ENCODE results near the gene IMMP2L. TPM values are rescaled to one million over a fixed set of nuclear protein-coding genes. Genes with fewer than 3 reads are reported as not detected.
"Not testable (repeated sequence)": the region's sequence is repeated elsewhere in the genome, so short reads cannot be mapped to it uniquely, and the experiment has no call there.

The IMMP2L gene
- total RNA-seq, 4 donors from 2014 or later: 12.0 to 22.2 (median 17.5) TPM

DNA sequence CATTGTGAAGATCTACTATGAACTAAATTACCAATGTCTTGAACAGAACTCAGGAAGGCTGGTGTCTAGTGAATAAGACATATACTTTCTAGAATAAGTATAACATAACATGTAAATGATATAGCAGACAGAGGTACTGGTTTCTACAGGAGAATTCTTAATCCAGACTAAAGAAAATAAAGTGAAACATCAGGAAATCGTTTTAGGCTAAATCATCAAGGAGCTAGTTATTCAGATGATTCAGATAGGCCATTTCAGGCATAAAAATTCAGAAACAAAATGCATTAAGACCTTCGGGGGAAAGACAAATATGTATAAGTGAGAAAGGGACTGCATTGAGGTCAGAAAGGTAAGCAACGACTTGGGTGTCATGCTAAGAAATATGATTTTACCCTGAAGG lies 300.8 kb downstream of the IMMP2L start:
- Histone ChIP-seq H3K27ac (replicated peaks in 1 of 4) (no peak overlapping the region), H3K4me1 (peaks cover 8 to 26% (median 12%) of the 10 kb centered on the region in 4 donors), H3K36me3 (no peaks in the 10 kb centered on the region), H3K27me3 (no peaks in the 10 kb centered on the region), H3K4me3 (no peak overlapping the region), H3K9me3 (no peaks in the 10 kb centered on the region)
- no peak for TF ChIP-seq EP300 (IDR thresholded peaks at IDR 0.05)
- TF ChIP-seq CTCF (IDR thresholded peaks at IDR 0.05): no peak
- no peak for TF ChIP-seq POLR2AphosphoS5 (IDR thresholded peaks at IDR 0.05)
- TF ChIP-seq POLR2A (IDR thresholded peaks at IDR 0.05; ENCODE audit: low read depth): no peak
- WGBS: 94% methylated on average over 3 of the region's 3 CpGs
- intact Hi-C loops (cut with DNase I): no loop called here
- no peak for DNase-seq (ENCODE audit: extremely low spot score)

- DNase-seq (ENCODE audit: extremely low spot score): no peak
- Histone ChIP-seq H3K4me3 (no peak overlapping the region), H3K27me3 (no peaks in the 10 kb centered on the region), H3K36me3 (no peaks in the 10 kb centered on the region), H3K4me1 (peaks cover 6 to 15% (median 11%) of the 10 kb centered on the region in 4 donors), H3K27ac (replicated peaks in 1 of 4) (no peak overlapping the region), H3K9me3 (no peaks in the 10 kb centered on the region)
- intact Hi-C loops (cut with DNase I): no loop called here
- whole genome bisulfite sequencing: 97% methylated on average over 4 of the region's 4 CpGs
- TF ChIP-seq POLR2AphosphoS5 (IDR thresholded peaks at IDR 0.05) (no peak), POLR2A (IDR thresholded peaks at IDR 0.05; ENCODE audit: low read depth) (no peak), EP300 (IDR thresholded peaks at IDR 0.05) (no peak), CTCF (IDR thresholded peaks at IDR 0.05) (no peak)
Observed at GRCh38 chr7:111259991-111260390, 302.3 kb downstream of the IMMP2L start.

DNA sequence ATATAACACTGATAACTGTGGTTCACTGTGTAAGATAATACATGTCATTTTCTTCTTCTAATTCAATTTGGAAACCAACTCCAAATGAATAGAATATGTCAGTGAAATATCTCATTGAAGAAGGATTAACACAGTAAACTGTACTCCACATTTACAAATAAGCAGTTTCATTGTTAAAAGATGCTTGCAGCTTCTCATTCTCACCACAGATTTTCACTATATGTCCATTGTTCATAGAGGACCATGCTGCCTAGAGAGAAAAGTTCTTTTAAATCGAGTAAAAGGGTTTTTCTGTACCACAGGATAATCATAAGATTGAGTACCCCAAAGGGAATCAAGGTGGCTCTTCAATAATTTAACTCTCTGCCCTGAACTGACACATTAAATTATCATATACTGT lies 305.9 kb downstream of the IMMP2L start:
- Histone ChIP-seq H3K4me1 (no peaks in the 10 kb centered on the region), H3K27ac (replicated peaks in 1 of 4) (no peak overlapping the region), H3K4me3 (no peak overlapping the region), H3K27me3 (no peaks in the 10 kb centered on the region), H3K9me3 (no peaks in the 10 kb centered on the region), H3K36me3 (no peaks in the 10 kb centered on the region)
- no peak for DNase-seq (ENCODE audit: extremely low spot score)
- intact Hi-C loops (cut with DNase I): no loop called here
- TF ChIP-seq POLR2A (IDR thresholded peaks at IDR 0.05; ENCODE audit: low read depth): no peak
- TF ChIP-seq EP300 (IDR thresholded peaks at IDR 0.05): no peak
- 86% methylated on average over 1 of the region's 1 CpG for WGBS

DNA sequence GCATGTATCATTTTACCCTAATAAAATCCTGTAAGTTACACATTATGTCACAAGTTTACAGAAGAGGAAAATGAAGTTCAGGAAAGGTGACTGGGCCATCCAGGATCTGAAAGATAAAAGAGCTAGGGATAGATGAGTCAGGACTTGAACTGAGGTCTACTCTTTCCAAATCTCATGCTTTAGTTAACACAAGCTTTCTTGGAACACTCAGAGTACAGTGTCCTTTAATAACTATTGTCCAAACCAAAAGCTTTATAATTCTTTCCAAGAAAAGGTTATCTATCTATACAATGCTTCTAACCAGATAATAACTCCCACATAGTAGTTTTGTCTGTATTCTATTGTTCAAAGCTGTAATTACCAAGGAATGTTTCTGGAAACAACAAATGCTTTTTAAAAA lies 306.7 kb downstream of the IMMP2L start:
- no peaks in the 10 kb centered on the region for H3K9me3 ChIP-seq
- intact Hi-C loops (cut with DNase I): no loop called here
- no peaks in the 10 kb centered on the region for H3K27me3 ChIP-seq
- no peak for DNase-seq (ENCODE audit: extremely low spot score)
- H3K4me3 ChIP-seq: no peak overlapping the region
- no peak for TF ChIP-seq EP300 (IDR thresholded peaks at IDR 0.05)
- TF ChIP-seq POLR2A (IDR thresholded peaks at IDR 0.05; ENCODE audit: low read depth): no peak
- no peak for TF ChIP-seq CTCF (IDR thresholded peaks at IDR 0.05)
- no peak for TF ChIP-seq POLR2AphosphoS5 (IDR thresholded peaks at IDR 0.05)
- no peak overlapping the region for H3K27ac ChIP-seq (replicated peaks in 1 of 4)
- H3K36me3 ChIP-seq: no peaks in the 10 kb centered on the region
- H3K4me1 ChIP-seq: no peaks in the 10 kb centered on the region

DNA sequence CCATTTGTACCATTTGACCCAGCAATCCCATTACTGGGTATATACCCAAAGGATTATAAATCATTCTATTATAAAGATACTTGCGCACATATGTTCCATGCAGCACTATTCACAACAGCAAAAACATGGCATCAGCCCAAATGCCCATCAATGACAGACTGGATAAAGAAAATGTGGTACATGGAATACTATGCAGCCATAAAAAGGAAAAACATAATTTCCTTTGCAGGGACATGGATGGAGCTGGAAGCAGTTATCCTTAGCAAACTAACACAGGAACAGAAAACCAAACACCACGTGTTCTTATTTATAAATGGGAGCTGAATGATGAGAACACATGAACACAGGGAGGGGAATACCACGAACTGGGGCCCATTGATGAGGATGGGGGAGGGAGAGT lies 310.9 kb downstream of the IMMP2L start:
- intact Hi-C loops (cut with DNase I); H3K4me3 ChIP-seq; H3K9me3 ChIP-seq; DNase-seq (ENCODE audit: extremely low spot score); H3K4me1 ChIP-seq; H3K36me3 ChIP-seq; H3K27me3 ChIP-seq; H3K27ac ChIP-seq (replicated peaks in 1 of 4): not testable (repeated sequence)
- 92% methylated on average over 3 of the region's 3 CpGs for WGBS

DNA sequence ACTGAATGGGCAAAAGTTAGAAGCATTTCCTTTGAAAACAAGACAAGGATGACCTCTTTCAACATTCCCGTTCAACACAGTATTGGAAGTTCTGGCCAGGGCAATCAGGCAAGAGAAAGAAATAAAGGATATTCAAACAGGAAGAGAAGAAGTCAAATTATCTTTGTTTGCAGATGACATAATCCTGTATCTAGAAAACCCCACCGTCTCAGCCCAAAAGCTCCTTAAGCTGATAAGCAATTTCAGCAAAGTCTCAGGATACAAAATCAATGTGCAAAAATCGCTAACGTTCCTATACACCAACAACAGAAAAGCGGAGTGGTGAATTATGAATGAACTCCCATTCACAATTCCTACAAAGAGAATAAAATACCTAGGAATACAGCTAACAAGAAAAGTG lies 312.5 kb downstream of the IMMP2L start:
- WGBS: 98% methylated on average over 5 of the region's 5 CpGs
- H3K36me3 ChIP-seq; H3K27me3 ChIP-seq; H3K27ac ChIP-seq (replicated peaks in 1 of 4); DNase-seq (ENCODE audit: extremely low spot score); H3K4me3 ChIP-seq; intact Hi-C loops (cut with DNase I); H3K9me3 ChIP-seq; H3K4me1 ChIP-seq: not testable (repeated sequence)

All from esophagus muscularis mucosa (tissue), 4 donors.